HEK293T (cell line): Measurements from ENCODE around the gene OR2AG1.

Source experiments
- CTCF ChIA-PET: fragments of 350-600 bp; formaldehyde crosslinking; extraction: SDS; loops from one replicate; lab custom pipeline; 2021; ENCODE audit warnings: antibody characterized with exemption, inconsistent platforms; lab: Yijun Ruan, JAX
- POLR2A ChIA-PET: fragments of 350-600 bp; formaldehyde crosslinking; extraction: SDS; loops from one replicate; lab custom pipeline; 2020; ENCODE audit warnings: antibody characterized with exemption, inconsistent platforms; lab: Yijun Ruan, JAX
- DNase-seq: peaks from one replicate; pipeline ENCODE4 v3.0.0; 2012; ENCODE audit warnings: mixed read lengths; ENCODE audit errors: extremely low spot score
- ARNT ChIP-seq: fragments of 450-650 bp; IDR thresholded peaks from 2 replicates; pipeline ENCODE4 v1.6.1; 2017; ENCODE audit warnings: mild to moderate bottlenecking
- BHLHE40 ChIP-seq: fragments of 450-650 bp; IDR thresholded peaks from 2 replicates; pipeline ENCODE4 v1.6.1; 2016; ENCODE audit warnings: mild to moderate bottlenecking, moderate library complexity, borderline replicate concordance
- CTBP1 ChIP-seq: fragments of 450-650 bp; IDR thresholded peaks from 2 replicates; pipeline ENCODE4 v1.6.1; 2016; ENCODE audit warnings: borderline replicate concordance
- ELF4 ChIP-seq: fragments of 450-650 bp; IDR thresholded peaks from 2 replicates; pipeline ENCODE4 v1.6.1; 2017; ENCODE audit warnings: antibody characterized with exemption
- FOXA1 ChIP-seq: fragments of 450-650 bp; IDR thresholded peaks from 2 replicates; pipeline ENCODE4 v1.6.1; 2016; ENCODE audit warnings: mild to moderate bottlenecking
- FOXK2 ChIP-seq: fragments of 450-650 bp; IDR thresholded peaks from 2 replicates; pipeline ENCODE4 v1.6.1; 2016; ENCODE audit warnings: mild to moderate bottlenecking
- FOXM1 ChIP-seq: fragments of 450-650 bp; IDR thresholded peaks from 2 replicates; pipeline ENCODE4 v1.6.1; 2017; ENCODE audit warnings: mild to moderate bottlenecking, borderline replicate concordance
- HDGF ChIP-seq: fragments of 450-650 bp; IDR thresholded peaks from 2 replicates; pipeline ENCODE4 v1.6.1; 2017; ENCODE audit warnings: antibody characterized with exemption, borderline replicate concordance
- L3MBTL2 ChIP-seq: fragments of 450-650 bp; conservative IDR thresholded peaks from 2 replicates; pipeline ENCODE4 v1.6.1; 2016; ENCODE audit warnings: mild to moderate bottlenecking
- LEF1 ChIP-seq: fragments of 450-650 bp; IDR thresholded peaks from 2 replicates; pipeline ENCODE4 v1.6.1; 2017; ENCODE audit warnings: mild to moderate bottlenecking, borderline replicate concordance
- NFRKB ChIP-seq: fragments of 450-650 bp; IDR thresholded peaks from 2 replicates; pipeline ENCODE4 v1.6.1; 2016; ENCODE audit warnings: mild to moderate bottlenecking, moderate library complexity
- SP1 ChIP-seq: fragments of 450-650 bp; IDR thresholded peaks from 2 replicates; pipeline ENCODE4 v1.6.1; 2017
- SUZ12 ChIP-seq: fragments of 450-650 bp; IDR thresholded peaks from 2 replicates; pipeline ENCODE4 v1.6.1; 2016; ENCODE audit warnings: mild to moderate bottlenecking
- TARDBP ChIP-seq: fragments of 450-650 bp; IDR thresholded peaks from 2 replicates; pipeline ENCODE4 v1.6.1; 2016
- ZNF384 ChIP-seq: fragments of 450-650 bp; IDR thresholded peaks from 2 replicates; pipeline ENCODE4 v1.6.1; 2016
- TF ChIP-seq, protein P1 (sequence below): fragments of 450-650 bp; IDR thresholded peaks from 2 replicates; pipeline ENCODE4 v1.6.1; 2016

Gene OR2AG1

DNA sequence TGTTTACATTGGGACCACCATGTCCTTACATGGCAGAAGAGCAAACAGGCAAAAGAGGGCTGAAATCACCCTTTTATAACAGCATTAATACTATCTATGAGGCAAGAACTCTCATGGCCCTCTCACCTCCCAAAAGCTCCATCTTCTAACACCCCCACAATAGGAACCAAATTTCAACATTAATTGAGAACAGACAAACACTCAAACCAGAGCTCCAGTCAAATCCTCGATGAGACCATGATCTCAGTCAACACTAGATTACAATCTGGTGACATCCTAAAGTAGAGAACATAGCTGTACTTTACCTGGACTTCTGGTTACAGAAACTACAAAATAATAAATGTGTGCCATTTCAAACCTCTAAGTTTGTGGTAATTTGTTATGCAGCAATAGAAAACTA is 36.2 kb upstream of the OR2AG1 start:
- TF ChIP-seq FOXM1 (no peak), SP1 (no peak), TARDBP (no peak), CTBP1 (no peak), FOXA1 (no peak), FOXK2 (no peak), L3MBTL2 (no peak), ARNT (no peak), ZNF384 (no peak), HDGF (no peak), LEF1 (no peak), NFRKB (no peak), ELF4 (no peak), SUZ12 (no peak), BHLHE40 (no peak)
- TF ChIP-seq, protein P1, sequence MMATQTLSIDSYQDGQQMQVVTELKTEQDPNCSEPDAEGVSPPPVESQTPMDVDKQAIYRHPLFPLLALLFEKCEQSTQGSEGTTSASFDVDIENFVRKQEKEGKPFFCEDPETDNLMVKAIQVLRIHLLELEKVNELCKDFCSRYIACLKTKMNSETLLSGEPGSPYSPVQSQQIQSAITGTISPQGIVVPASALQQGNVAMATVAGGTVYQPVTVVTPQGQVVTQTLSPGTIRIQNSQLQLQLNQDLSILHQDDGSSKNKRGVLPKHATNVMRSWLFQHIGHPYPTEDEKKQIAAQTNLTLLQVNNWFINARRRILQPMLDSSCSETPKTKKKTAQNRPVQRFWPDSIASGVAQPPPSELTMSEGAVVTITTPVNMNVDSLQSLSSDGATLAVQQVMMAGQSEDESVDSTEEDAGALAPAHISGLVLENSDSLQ = no peak
- ChIA-PET POLR2A (no interaction called here), CTCF (interaction anchor here (0.9 to 1.9 kb wide), 3 partner anchors 8 to 305 kb away, joined by 3 to 5 read pairs (median 3); no protein-coding TSS in a partner anchor)
- no peak for DNase-seq

DNA sequence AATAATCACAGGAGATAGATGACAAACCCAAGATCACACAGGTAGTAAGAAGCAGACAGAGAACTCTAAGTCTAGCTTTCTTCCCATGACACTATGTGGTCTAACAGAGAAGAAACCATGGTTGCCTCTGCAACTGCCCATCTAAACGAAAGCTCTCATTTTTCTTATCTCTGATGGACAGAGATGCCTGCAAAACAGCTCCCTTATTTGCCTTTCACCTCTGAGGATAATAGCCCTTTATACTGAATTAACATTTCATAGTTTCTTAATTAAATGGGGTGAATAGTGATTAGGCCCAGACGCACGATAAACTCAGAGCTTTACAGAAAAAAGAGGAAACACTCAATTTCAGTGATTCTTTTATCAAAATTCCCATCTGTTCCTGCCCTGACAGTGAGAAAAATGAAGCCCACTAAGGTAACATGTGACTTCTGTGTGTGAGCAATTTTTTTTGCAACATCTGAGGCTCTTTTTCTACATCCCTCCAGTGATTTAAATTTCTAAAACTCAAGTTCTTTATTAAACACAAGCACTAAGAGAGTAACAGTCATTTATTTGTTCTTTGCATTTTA is 35.6 kb upstream of the OR2AG1 start:
- no peak for TF ChIP-seq FOXM1
- TF ChIP-seq L3MBTL2 = no peak
- no peak for TF ChIP-seq FOXA1
- no peak for TF ChIP-seq LEF1
- no peak for TF ChIP-seq FOXK2
- TF ChIP-seq, protein P1 = no peak
- no peak for TF ChIP-seq NFRKB
- TF ChIP-seq SUZ12 = no peak
- TF ChIP-seq ELF4 = no peak
- TF ChIP-seq HDGF = no peak
- no peak for TF ChIP-seq ARNT
- no peak for TF ChIP-seq BHLHE40
- TF ChIP-seq TARDBP = no peak
- TF ChIP-seq SP1 = no peak
- TF ChIP-seq ZNF384 = no peak
- TF ChIP-seq CTBP1 = no peak
- ChIA-PET POLR2A (no interaction called here), CTCF (interaction anchor here (0.9 to 1.3 kb wide), 2 partner anchors 10 to 306 kb away, joined by 3 read pairs; no protein-coding TSS in a partner anchor)
- DNase-seq = no peak

DNA sequence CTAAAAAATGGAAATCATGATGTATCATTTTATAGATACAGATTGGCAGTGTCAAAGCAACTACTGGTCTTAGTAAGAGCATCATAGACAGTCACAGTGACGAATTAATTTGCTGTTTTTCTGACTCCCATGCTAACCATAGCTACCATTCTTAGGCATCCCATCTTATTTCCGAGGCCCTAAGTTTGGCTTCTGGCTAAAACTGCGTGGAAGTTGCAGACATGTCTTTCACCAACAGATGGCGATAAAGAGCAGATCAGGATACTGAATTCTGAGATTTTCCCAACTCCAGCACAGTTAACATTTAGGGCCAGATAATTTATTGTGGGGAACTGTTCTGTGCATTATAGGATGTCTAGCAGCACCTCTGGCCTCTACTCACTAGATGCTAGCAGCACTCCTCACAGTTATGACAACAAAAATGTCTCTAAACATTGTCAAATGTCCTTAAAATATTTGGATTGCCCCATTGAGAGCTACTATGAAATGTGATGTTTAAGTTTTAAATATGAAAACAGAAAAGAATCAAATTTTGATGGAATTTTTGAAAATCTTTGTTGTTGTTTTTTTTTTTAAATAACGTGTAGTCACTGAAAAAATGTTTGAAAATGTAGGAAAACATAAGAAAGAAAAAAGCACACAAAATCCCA is 27.4 kb upstream of the OR2AG1 start:
- no peak for TF ChIP-seq ELF4
- TF ChIP-seq, protein P1 = no peak
- TF ChIP-seq HDGF = no peak
- no peak for TF ChIP-seq CTBP1
- TF ChIP-seq ZNF384 = no peak
- no peak for TF ChIP-seq SP1
- no peak for TF ChIP-seq BHLHE40
- TF ChIP-seq TARDBP = no peak
- TF ChIP-seq FOXM1 = no peak
- TF ChIP-seq LEF1 = no peak
- no peak for TF ChIP-seq FOXK2
- TF ChIP-seq ARNT = no peak
- no peak for TF ChIP-seq FOXA1
- TF ChIP-seq L3MBTL2 = no peak
- no peak for TF ChIP-seq NFRKB
- no peak for TF ChIP-seq SUZ12
- POLR2A ChIA-PET = no interaction called here
- DNase-seq = peak; percentile 67
- CTCF ChIA-PET = interaction anchor here (0.6 to 4.7 kb wide), 14 partner anchors 10 to 376 kb away, joined by 3 to 41 read pairs (median 4); no protein-coding TSS in a partner anchor

DNA sequence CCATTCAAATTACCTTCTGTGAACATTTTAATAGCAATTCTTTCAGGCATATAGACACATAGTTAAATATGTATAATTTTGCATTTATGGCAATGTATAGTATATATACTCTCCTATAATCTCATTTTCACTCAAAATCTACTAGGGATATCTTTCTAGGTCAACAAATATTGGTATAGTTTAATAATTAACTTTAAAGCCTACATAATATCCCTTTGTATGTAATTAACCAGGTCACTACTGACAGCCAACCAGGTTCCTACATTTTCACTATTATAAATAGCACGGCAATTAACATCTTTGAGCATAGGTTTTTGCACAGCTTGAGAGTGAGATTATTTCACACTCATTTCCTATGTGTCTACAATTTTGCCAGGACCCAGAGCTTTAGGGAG is 26.9 kb upstream of the OR2AG1 start:
- POLR2A ChIA-PET = no interaction called here
- CTCF ChIA-PET = interaction anchor here (0.6 to 4.7 kb wide), 6 partner anchors 9 to 341 kb away, joined by 3 to 41 read pairs (median 4); no protein-coding TSS in a partner anchor
- TF ChIP-seq CTBP1 (no peak), LEF1 (no peak), ZNF384 (no peak), FOXM1 (no peak), L3MBTL2 (no peak), ARNT (no peak), HDGF (no peak), NFRKB (no peak), SUZ12 (no peak), FOXK2 (no peak), ELF4 (no peak), TARDBP (no peak), FOXA1 (no peak)
- TF ChIP-seq, protein P1 = no peak
- DNase-seq = no peak

DNA sequence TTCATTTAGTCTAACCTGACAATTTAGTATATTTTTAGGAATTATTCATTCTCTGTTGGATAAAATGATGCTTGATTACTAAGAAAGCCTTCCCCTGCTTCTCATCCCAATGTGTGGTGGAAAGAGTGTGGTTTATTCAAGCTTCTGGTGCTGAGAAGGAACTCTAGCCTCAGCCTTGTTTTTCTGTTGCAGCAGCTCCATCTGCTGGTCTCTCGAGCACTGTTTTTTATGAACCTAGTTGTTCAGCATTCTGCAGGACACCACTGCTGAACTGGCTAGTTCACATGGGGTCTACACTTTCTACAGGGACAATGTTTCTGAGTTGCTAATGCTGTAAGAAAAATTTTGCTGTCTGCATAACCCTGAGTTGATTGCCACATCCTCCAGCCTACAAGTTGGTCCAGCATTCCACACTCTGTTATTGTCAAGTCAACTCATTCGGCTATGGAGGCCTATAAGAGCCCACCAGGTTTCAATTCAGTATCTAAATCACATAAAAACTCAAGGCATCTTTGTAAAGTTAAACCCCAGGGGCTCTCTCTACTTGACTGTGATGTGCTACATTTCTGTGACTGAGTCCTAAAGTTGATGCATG is 25.4 kb upstream of the OR2AG1 start:
- ChIA-PET POLR2A (no interaction called here), CTCF (interaction anchor here (0.5 to 4.7 kb wide), 6 partner anchors 11 to 408 kb away, joined by 3 to 41 read pairs (median 4); no protein-coding TSS in a partner anchor)
- peak; percentile 55 for DNase-seq
- TF ChIP-seq ELF4 = no peak
- no peak for TF ChIP-seq HDGF
- no peak for TF ChIP-seq LEF1
- TF ChIP-seq FOXK2 = no peak
- no peak for TF ChIP-seq SUZ12
